Keratinocyte (primary cell): ENCODE results near the gene RARA.
"Not testable (repeated sequence)": the region's sequence is repeated elsewhere in the genome, so short reads cannot be mapped to it uniquely, and the experiment has no call there.

ENCODE experiments used
- CTCF ChIP-seq, 3 experiments: IDR thresholded peaks in 1 of 3; conservative IDR thresholded peaks in 1 of 3; optimal IDR thresholded peaks in 1 of 3; 2 replicates in 2 of 3; 3 replicates in 1 of 3; pipeline versions ENCODE3 to v1.5.1; 2011; ENCODE audit warnings: low read length in 3 of 3, mild to moderate bottlenecking in 3 of 3, moderate library complexity in 2 of 3, control low read depth in 1 of 3, inconsistent platforms in 1 of 3; ENCODE audit not compliant: insufficient read depth in 2 of 3; ENCODE audit errors: extremely low read depth in 1 of 3
- EZH2 ChIP-seq: IDR thresholded peaks from one replicate; pipeline ENCODE4 v1.6.1; 2012; ENCODE audit warnings: inconsistent platforms, mild to moderate bottlenecking, low read length, moderate library complexity

GRCh38 chr17:40367728-40368127 is 58.7 kb downstream of the RARA start:
- not testable (repeated sequence) for TF ChIP-seq CTCF (optimal IDR thresholded peaks at IDR 0.05 in 1 of 3, IDR thresholded peaks at IDR 0.05 in 1 of 3, conservative IDR thresholded peaks at IDR 0.05 in 1 of 3; ENCODE audit: extremely low read depth in 1 of 3, insufficient read depth in 2 of 3, low read length in 3 of 3); EZH2
